HepG2 (cell line): ENCODE results near the gene NFKBIL1. TPM values are rescaled to one million over a fixed set of nuclear protein-coding genes. Genes with fewer than 3 reads are reported as not detected.

Source experiments
- ASH2L ChIP-seq: fragments of 300-600, 200-600 bp; sonication (generic); IDR thresholded peaks from 2 replicates; pipeline ENCODE4 v1.7.0; 2017; ENCODE audit warnings: low read depth, mild to moderate bottlenecking, moderate library complexity, mixed read lengths, low read length; ENCODE audit not compliant: insufficient read length
- GATA4 ChIP-seq: sonication (generic); IDR thresholded peaks from 2 replicates; pipeline ENCODE4 v1.6.1; 2016; ENCODE audit warnings: antibody characterized with exemption, low read depth, borderline replicate concordance
- MAZ ChIP-seq, 2 experiments: sonication (generic) in 1 of 2; formaldehyde crosslinking in 1 of 2; IDR thresholded peaks; 2 replicates each; pipeline versions ENCODE4 v1.5.0 to v1.6.1; 2012 to 2020; ENCODE audit warnings: low read depth in 2 of 2, mild to moderate bottlenecking in 2 of 2, borderline replicate concordance in 1 of 2, improper control_type of control experiment in 1 of 2, low read length in 1 of 2, missing genetic modification reagents in 1 of 2, moderate library complexity in 1 of 2
- MTF1 ChIP-seq: sonication (generic); formaldehyde crosslinking; IDR thresholded peaks from 2 replicates; pipeline ENCODE4 v1.5.0; 2020; ENCODE audit warnings: missing genetic modification reagents
- NFE2 ChIP-seq: sonication (generic); formaldehyde crosslinking; IDR thresholded peaks from 2 replicates; pipeline ENCODE4 v1.4.0; 2020; ENCODE audit warnings: missing genetic modification reagents
- NFIB ChIP-seq: sonication (generic); formaldehyde crosslinking; IDR thresholded peaks from 2 replicates; pipeline ENCODE4 v1.9.0; 2021; ENCODE audit warnings: missing genetic modification reagents, mild to moderate bottlenecking, borderline replicate concordance
- PTBP1 ChIP-seq: fragments of 200-400 bp; formaldehyde crosslinking; IDR thresholded peaks from 2 replicates; pipeline ENCODE4 v1.6.1; 2018; ENCODE audit warnings: low read length, low read depth; ENCODE audit not compliant: poor library complexity, severe bottlenecking
- RAD51 ChIP-seq: fragments of 450-650 bp; IDR thresholded peaks from 2 replicates; pipeline ENCODE4 v1.6.1; 2016; ENCODE audit warnings: borderline replicate concordance
- ZBTB38 ChIP-seq: sonication (generic); formaldehyde crosslinking; IDR thresholded peaks from 2 replicates; pipeline ENCODE4 v1.5.1; 2020; ENCODE audit warnings: mild to moderate bottlenecking, missing genetic modification reagents
- ZBTB8A ChIP-seq: sonication (generic); formaldehyde crosslinking; IDR thresholded peaks from 2 replicates; pipeline ENCODE4 v1.4.0; 2020; ENCODE audit warnings: mild to moderate bottlenecking, low read depth, missing genetic modification reagents, borderline replicate concordance
- ZNF225 ChIP-seq: sonication (generic); formaldehyde crosslinking; IDR thresholded peaks from 2 replicates; pipeline ENCODE4 v1.4.0; 2020; ENCODE audit warnings: mild to moderate bottlenecking, missing genetic modification reagents
- ZNF337 ChIP-seq: sonication (generic); formaldehyde crosslinking; IDR thresholded peaks from 2 replicates; pipeline ENCODE4 v1.5.1; 2020; ENCODE audit warnings: missing genetic modification reagents, low read depth, mild to moderate bottlenecking, borderline replicate concordance
- ZNF367 ChIP-seq: sonication (generic); formaldehyde crosslinking; IDR thresholded peaks from 2 replicates; pipeline ENCODE4 v1.4.0; 2020; ENCODE audit warnings: missing genetic modification reagents, borderline replicate concordance
- ZNF530 ChIP-seq: sonication (generic); formaldehyde crosslinking; IDR thresholded peaks from 2 replicates; pipeline ENCODE4 v1.5.0; 2020; ENCODE audit warnings: low read depth, mild to moderate bottlenecking, missing genetic modification reagents
- ZNF552 ChIP-seq: sonication (generic); formaldehyde crosslinking; IDR thresholded peaks from 2 replicates; pipeline ENCODE4 v1.9.0; 2022; ENCODE audit warnings: missing genetic modification reagents, mild to moderate bottlenecking, borderline replicate concordance
- ZNF556 ChIP-seq: sonication (generic); formaldehyde crosslinking; IDR thresholded peaks from 2 replicates; pipeline ENCODE4 v1.4.0; 2020; ENCODE audit warnings: mild to moderate bottlenecking, missing genetic modification reagents, borderline replicate concordance
- ZNF577 ChIP-seq: sonication (generic); formaldehyde crosslinking; IDR thresholded peaks from 2 replicates; pipeline ENCODE4 v1.4.0; 2020; ENCODE audit warnings: mild to moderate bottlenecking, low read depth, missing genetic modification reagents, borderline replicate concordance
- polyA plus RNA-seq, 8 experiments: library from polyadenylated mRNA; depleted of rRNA in 3 of 8; stranded (reverse) in 7 of 8; unstranded in 1 of 8; fragments of >200 nt; fragmentation: Illumina TruSeq in 4 of 8; extraction: Trizol in 4 of 8; gene quantifications; 2 replicates each; pipeline versions ENCODE4 v1.2.1 to v1.2.3, GENCODE V29; 2011 to 2016; ENCODE audit warnings: low read depth in 4 of 8, missing spikeins in 1 of 8, mixed read lengths in 1 of 8; ENCODE audit not compliant: insufficient read depth in 1 of 8
- total RNA-seq, 5 experiments: library from RNA; depleted of rRNA; stranded (reverse); fragments of >200 nt; fragmentation: Illumina TruSeq; extraction: Trizol; gene quantifications; 2 replicates each; pipeline ENCODE4 v1.2.3, GENCODE V29; 2016; ENCODE audit warnings: low read depth in 1 of 5
- TF ChIP-seq, protein P1 (sequence below): sonication (generic); formaldehyde crosslinking; IDR thresholded peaks from 2 replicates; pipeline ENCODE4 v1.5.1; 2020; ENCODE audit warnings: mild to moderate bottlenecking, missing genetic modification reagents, borderline replicate concordance
- TF ChIP-seq, protein P2 (sequence below): sonication (generic); formaldehyde crosslinking; conservative IDR thresholded peaks from 2 replicates; pipeline ENCODE4 v1.8.0; 2022; ENCODE audit warnings: missing genetic modification reagents
- TF ChIP-seq, protein P3 (sequence below): sonication (generic); formaldehyde crosslinking; IDR thresholded peaks from 2 replicates; pipeline ENCODE4 v1.5.0; 2020; ENCODE audit warnings: mild to moderate bottlenecking, missing genetic modification reagents
- TF ChIP-seq, protein P4 (sequence below): IDR thresholded peaks from 2 replicates; pipeline ENCODE4 v1.6.1; 2018; ENCODE audit warnings: missing genetic modification reagents

NFKBIL1 gene
- total and polyA plus RNA-seq, 2 of the 13 experiments (the other 11 are each of a cell fraction or from before 2014, with no cell fraction given) = 9.7 to 19.5 TPM

DNA sequence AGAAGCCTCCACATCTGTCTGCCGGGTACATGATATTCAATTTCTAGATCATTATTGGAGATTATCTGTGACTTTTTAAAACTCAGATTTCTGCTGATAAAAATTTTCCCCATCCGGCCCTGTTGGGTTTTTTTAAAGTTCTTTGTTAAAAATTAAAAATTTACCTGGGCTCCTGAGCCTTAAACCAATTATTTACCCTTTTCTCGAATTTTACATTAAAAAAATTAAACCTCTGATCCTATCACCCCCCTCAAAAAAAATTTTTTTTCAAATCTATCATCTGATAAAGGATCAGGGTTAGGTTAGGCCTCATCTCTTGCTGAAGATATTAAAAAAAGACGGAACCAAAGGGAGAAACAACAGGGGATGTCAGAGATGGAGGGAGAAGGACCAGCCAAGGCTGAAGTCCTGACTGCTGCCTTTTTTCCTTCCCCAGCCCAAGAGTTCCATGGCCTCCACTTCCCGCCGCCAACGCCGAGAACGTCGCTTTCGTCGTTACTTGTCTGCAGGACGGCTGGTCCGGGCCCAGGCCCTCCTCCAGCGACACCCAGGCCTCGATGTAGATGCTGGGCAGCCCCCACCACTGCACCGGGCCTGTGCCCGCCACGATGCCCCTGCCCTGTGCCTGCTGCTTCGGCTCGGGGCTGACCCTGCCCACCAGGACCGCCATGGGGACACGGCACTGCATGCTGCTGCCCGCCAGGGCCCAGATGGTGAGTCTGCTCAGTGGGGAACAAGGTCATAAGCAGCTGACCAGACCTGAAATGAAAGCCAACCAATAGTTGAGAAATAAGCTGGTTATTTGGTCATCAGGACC, 527 bp downstream of the NFKBIL1 start (continued):
- TF ChIP-seq, protein P1, sequence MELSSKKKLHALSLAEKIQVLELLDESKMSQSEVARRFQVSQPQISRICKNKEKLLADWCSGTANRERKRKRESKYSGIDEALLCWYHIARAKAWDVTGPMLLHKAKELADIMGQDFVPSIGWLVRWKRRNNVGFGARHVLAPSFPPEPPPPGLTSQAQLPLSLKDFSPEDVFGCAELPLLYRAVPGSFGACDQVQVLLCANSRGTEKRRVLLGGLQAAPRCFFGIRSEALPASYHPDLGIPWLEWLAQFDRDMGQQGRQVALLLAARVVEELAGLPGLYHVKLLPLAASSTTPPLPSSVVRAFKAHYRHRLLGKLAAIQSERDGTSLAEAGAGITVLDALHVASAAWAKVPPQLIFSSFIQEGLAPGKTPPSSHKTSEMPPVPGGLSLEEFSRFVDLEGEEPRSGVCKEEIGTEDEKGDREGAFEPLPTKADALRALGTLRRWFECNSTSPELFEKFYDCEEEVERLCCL (CRISPR knock-in tag) = no peak
- TF ChIP-seq ZNF552 (CRISPR knock-in tag) (peak; percentile 38; the same call in 1 of the 2 replicates), MAZ (IDR thresholded peaks at IDR 0.05; ENCODE audit: borderline replicate concordance, low read depth, low read length) (no peak), MAZ (CRISPR knock-in tag; IDR thresholded peaks at IDR 0.05; ENCODE audit: low read depth) (peak; percentile 30), ZNF530 (CRISPR knock-in tag) (no peak), GATA4 (no peak), ZBTB8A (no peak), ZNF337 (CRISPR knock-in tag) (no peak), MTF1 (CRISPR knock-in tag) (no peak), PTBP1 (no peak), NFE2 (CRISPR knock-in tag) (no peak), ZNF367 (no peak), NFIB (no peak), RAD51 (no peak), ZNF556 (0 out of 2 replicates have a peak, but pooled peaks have one; percentile 31), ZNF577 (CRISPR knock-in tag) (no peak), ZNF225 (peak; percentile 71; the same call in 1 of the 2 replicates), ASH2L (peak; percentile 2), ZBTB38 (CRISPR knock-in tag) (peak; percentile 97)
- TF ChIP-seq, protein P2, sequence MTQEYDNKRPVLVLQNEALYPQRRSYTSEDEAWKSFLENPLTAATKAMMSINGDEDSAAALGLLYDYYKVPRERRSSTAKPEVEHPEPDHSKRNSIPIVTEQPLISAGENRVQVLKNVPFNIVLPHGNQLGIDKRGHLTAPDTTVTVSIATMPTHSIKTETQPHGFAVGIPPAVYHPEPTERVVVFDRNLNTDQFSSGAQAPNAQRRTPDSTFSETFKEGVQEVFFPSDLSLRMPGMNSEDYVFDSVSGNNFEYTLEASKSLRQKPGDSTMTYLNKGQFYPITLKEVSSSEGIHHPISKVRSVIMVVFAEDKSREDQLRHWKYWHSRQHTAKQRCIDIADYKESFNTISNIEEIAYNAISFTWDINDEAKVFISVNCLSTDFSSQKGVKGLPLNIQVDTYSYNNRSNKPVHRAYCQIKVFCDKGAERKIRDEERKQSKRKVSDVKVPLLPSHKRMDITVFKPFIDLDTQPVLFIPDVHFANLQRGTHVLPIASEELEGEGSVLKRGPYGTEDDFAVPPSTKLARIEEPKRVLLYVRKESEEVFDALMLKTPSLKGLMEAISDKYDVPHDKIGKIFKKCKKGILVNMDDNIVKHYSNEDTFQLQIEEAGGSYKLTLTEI = no peak
- TF ChIP-seq, protein P3, sequence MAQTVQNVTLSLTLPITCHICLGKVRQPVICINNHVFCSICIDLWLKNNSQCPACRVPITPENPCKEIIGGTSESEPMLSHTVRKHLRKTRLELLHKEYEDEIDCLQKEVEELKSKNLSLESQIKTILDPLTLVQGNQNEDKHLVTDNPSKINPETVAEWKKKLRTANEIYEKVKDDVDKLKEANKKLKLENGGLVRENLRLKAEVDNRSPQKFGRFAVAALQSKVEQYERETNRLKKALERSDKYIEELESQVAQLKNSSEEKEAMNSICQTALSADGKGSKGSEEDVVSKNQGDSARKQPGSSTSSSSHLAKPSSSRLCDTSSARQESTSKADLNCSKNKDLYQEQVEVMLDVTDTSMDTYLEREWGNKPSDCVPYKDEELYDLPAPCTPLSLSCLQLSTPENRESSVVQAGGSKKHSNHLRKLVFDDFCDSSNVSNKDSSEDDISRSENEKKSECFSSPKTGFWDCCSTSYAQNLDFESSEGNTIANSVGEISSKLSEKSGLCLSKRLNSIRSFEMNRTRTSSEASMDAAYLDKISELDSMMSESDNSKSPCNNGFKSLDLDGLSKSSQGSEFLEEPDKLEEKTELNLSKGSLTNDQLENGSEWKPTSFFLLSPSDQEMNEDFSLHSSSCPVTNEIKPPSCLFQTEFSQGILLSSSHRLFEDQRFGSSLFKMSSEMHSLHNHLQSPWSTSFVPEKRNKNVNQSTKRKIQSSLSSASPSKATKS (CRISPR knock-in tag) = no peak
- TF ChIP-seq, protein P4, sequence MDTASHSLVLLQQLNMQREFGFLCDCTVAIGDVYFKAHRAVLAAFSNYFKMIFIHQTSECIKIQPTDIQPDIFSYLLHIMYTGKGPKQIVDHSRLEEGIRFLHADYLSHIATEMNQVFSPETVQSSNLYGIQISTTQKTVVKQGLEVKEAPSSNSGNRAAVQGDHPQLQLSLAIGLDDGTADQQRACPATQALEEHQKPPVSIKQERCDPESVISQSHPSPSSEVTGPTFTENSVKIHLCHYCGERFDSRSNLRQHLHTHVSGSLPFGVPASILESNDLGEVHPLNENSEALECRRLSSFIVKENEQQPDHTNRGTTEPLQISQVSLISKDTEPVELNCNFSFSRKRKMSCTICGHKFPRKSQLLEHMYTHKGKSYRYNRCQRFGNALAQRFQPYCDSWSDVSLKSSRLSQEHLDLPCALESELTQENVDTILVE (CRISPR knock-in tag) = 0 out of 2 replicates have a peak, but pooled peaks have one; percentile 25
